IMR-90 (cell line): ENCODE results near the gene AP3S1. TPM values are rescaled to one million over a fixed set of nuclear protein-coding genes. Genes with fewer than 3 reads are reported as not detected.
"Not testable (repeated sequence)": the region's sequence is repeated elsewhere in the genome, so short reads cannot be mapped to it uniquely, and the experiment has no call there.

Experiments used
- ATAC-seq: fragments of 200-7000 bp; cut with Tn5 transposase; 2 replicates; pipeline ENCODE4 v1.9.1; 2020; ENCODE audit warnings: low read depth, mild to moderate bottlenecking, moderate library complexity
- BruUV-seq: library from RNA; stranded (reverse); fragments of 400-500 nt; replicated peaks from 2 replicates; lab custom pipeline; 2021; lab: Mats Ljungman, UMichigan
- CTCF ChIA-PET: fragments of 300-600 bp; formaldehyde crosslinking; extraction: SDS; loops from one replicate; lab custom pipeline; 2021; ENCODE audit warnings: antibody characterized with exemption; lab: Yijun Ruan, JAX
- POLR2A ChIA-PET: fragments of 300-600 bp; sonication (Branson Sonifier 250); formaldehyde crosslinking; loops from one replicate; lab custom pipeline; 2022; ENCODE audit warnings: antibody characterized with exemption; ENCODE audit not compliant: unreplicated experiment; lab: Charles Lee
- DNase-seq: peaks from one replicate; pipeline ENCODE4 v3.0.0; 2013
- H2AFZ ChIP-seq: replicated peaks from 2 replicates; pipeline ENCODE3; 2013; ENCODE audit warnings: low read length, mild to moderate bottlenecking; ENCODE audit not compliant: poor library complexity
- H2AK5ac ChIP-seq: 2 replicates; pipeline ENCODE4 v1.6.1; 2013; ENCODE audit warnings: low read depth, low read length, inconsistent platforms
- H2AK9ac ChIP-seq: replicated peaks from 2 replicates; pipeline ENCODE3; 2013; ENCODE audit warnings: mild to moderate bottlenecking, low read depth, low read length, moderate library complexity; ENCODE audit not compliant: poor library complexity
- H2BK120ac ChIP-seq: 2 replicates; pipeline ENCODE4 v1.6.1; 2013; ENCODE audit warnings: low read depth, low read length, inconsistent platforms
- H2BK15ac ChIP-seq: 3 replicates; pipeline ENCODE4 v1.6.1; 2013; ENCODE audit warnings: low read depth, low read length, inconsistent platforms
- H2BK20ac ChIP-seq: 2 replicates; pipeline ENCODE4 v1.6.1; 2013; ENCODE audit warnings: low read depth, mild to moderate bottlenecking, inconsistent platforms, low read length, moderate library complexity
- H2BK5ac ChIP-seq: 2 replicates; pipeline ENCODE4 v1.6.1; 2013; ENCODE audit warnings: mild to moderate bottlenecking, low read depth, low read length, inconsistent platforms; ENCODE audit not compliant: poor library complexity, severe bottlenecking
- H3K14ac ChIP-seq: replicated peaks from 2 replicates; pipeline ENCODE4 v1.6.1; 2013; ENCODE audit warnings: low read depth, low read length, inconsistent platforms
- H3K18ac ChIP-seq: 2 replicates; pipeline ENCODE4 v1.6.1; 2013; ENCODE audit warnings: low read depth, low read length, control low read depth
- H3K23ac ChIP-seq: 2 replicates; pipeline ENCODE4 v1.6.1; 2013; ENCODE audit warnings: low read depth, low read length, inconsistent platforms
- H3K27ac ChIP-seq: 2 replicates; pipeline ENCODE4 v1.5.1; 2013; ENCODE audit warnings: mild to moderate bottlenecking, control low read depth, low read length; ENCODE audit not compliant: insufficient read depth
- H3K27me3 ChIP-seq: 2 replicates; pipeline ENCODE4 v1.6.1; 2013; ENCODE audit warnings: low read length; ENCODE audit not compliant: control insufficient read depth, insufficient read depth
- H3K36me3 ChIP-seq: 2 replicates; pipeline ENCODE4 v1.6.1; 2013; ENCODE audit warnings: low read length, mixed read lengths; ENCODE audit not compliant: control insufficient read depth, insufficient read depth
- H3K4ac ChIP-seq: 2 replicates; pipeline ENCODE4 v1.6.1; 2013; ENCODE audit warnings: low read depth, low read length, inconsistent platforms
- H3K4me1 ChIP-seq: 2 replicates; pipeline ENCODE4 v1.6.1; 2013; ENCODE audit warnings: low read length, mixed read lengths; ENCODE audit not compliant: control insufficient read depth, insufficient read depth
- H3K4me2 ChIP-seq: 2 replicates; pipeline ENCODE4 v1.6.1; 2013; ENCODE audit warnings: low read depth, mild to moderate bottlenecking, control low read depth, low read length, moderate library complexity
- H3K4me3 ChIP-seq: 2 replicates; pipeline ENCODE4 v1.5.1; 2013; ENCODE audit warnings: low read depth, mild to moderate bottlenecking, control low read depth, low read length, moderate library complexity; ENCODE audit not compliant: insufficient read depth
- H3K56ac ChIP-seq: 2 replicates; pipeline ENCODE4 v1.6.1; 2013; ENCODE audit warnings: low read length, inconsistent platforms; ENCODE audit not compliant: insufficient read depth; ENCODE audit errors: extremely low read depth
- H3K79me1 ChIP-seq, 2 experiments: 2 replicates each; pipeline ENCODE4 v1.6.1; 2013; ENCODE audit warnings: low read length in 2 of 2, inconsistent platforms in 1 of 2, low read depth in 1 of 2
- H3K9ac ChIP-seq: 2 replicates; pipeline ENCODE4 v1.6.1; 2013; ENCODE audit warnings: low read depth, low read length, control low read depth
- H3K9me1 ChIP-seq: 2 replicates; pipeline ENCODE4 v1.6.1; 2013; ENCODE audit warnings: low read length, inconsistent platforms; ENCODE audit not compliant: insufficient read depth
- H3K9me3 ChIP-seq: 2 replicates; pipeline ENCODE4 v1.6.1; 2013; ENCODE audit warnings: low read length; ENCODE audit not compliant: control insufficient read depth, insufficient read depth
- H4K20me1 ChIP-seq: 2 replicates; pipeline ENCODE4 v1.6.1; 2013; ENCODE audit warnings: low read length, inconsistent platforms; ENCODE audit not compliant: insufficient read depth
- H4K5ac ChIP-seq: 2 replicates; pipeline ENCODE4 v1.6.1; 2013; ENCODE audit warnings: mild to moderate bottlenecking, low read depth, low read length, control low read depth
- H4K8ac ChIP-seq, 2 experiments: 2 replicates each; pipeline ENCODE4 v1.6.1; 2013; ENCODE audit warnings: low read depth in 2 of 2, low read length in 2 of 2, control low read depth in 1 of 2, inconsistent platforms in 1 of 2
- H4K91ac ChIP-seq: 2 replicates; pipeline ENCODE4 v1.6.1; 2013; ENCODE audit warnings: low read depth, low read length, inconsistent platforms; ENCODE audit not compliant: insufficient read depth
- WGBS, 2 experiments: methylation state at CpG; one replicate each; pipeline versions ENCODE4 v1.1.5 to v1.1.7; 2013; ENCODE audit warnings: missing lambda C conversion rate in 2 of 2; ENCODE audit not compliant: insufficient read length in 1 of 2; ENCODE audit errors: extremely low coverage in 2 of 2; 5-methylcytosine and 5-hydroxymethylcytosine counted together
- dilution Hi-C: fragments of 300-500 bp; cut with HindIII; formaldehyde crosslinking; loops from one replicate; pipeline ENCODE4 v1.14.3; 2018; ENCODE audit warnings: low sequenced_read_pairs; ENCODE audit not compliant: unreplicated experiment
- in situ Hi-C: fragments of 300-500 bp; cut with MboI; formaldehyde crosslinking; loops from 3 replicates; pipeline ENCODE4 v1.14.3; 2019; ENCODE audit warnings: low sequenced_read_pairs, inconsistent platforms, mixed read lengths
- intact Hi-C: fragments of 100-400 bp; cut with micrococcal nuclease; formaldehyde crosslinking; loops from 2 replicates; pipeline ENCODE4 v1.10.0; 2022
- polyA plus RNA-seq, 3 experiments: library from polyadenylated mRNA; depleted of rRNA; stranded (reverse); fragments of >200 nt; gene quantifications; 2 replicates each; pipeline ENCODE4 v1.2.3, GENCODE V29; 2012; ENCODE audit warnings: low replicate concordance in 1 of 3
- total RNA-seq: library from RNA; depleted of rRNA; stranded (reverse); fragments of >200 nt; gene quantifications from 2 replicates; pipeline ENCODE4 v1.2.3, GENCODE V29; 2012

Gene AP3S1
- total and polyA plus RNA-seq, 2 of the 4 experiments (the other 2 are of a cell fraction), result 21.9 to 73.1 TPM

DNA sequence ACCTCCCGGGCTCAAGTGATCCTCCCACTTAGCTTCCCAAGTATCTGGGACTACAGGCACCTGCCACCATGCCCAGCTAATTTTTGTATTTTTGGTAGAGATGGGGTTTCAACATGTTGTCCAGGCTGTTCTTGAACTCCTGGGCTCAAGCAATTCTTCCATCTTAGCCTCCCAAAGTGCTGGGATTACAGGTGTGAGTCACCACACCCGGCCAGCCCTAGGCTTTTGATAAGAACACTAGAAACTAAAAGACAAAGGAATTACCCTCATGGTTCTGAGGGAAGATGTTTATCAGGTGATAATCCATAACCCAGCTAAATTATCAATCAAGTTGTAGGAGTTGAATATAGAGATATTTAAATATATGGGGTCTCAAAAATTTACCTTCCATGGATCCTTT, 33.7 kb upstream of the AP3S1 start:
- H3K4ac ChIP-seq, DNase-seq, H3K9ac ChIP-seq, in situ Hi-C loops, H3K9me1 ChIP-seq, H3K4me1 ChIP-seq, H4K5ac ChIP-seq, H3K79me1 ChIP-seq, H4K20me1 ChIP-seq, dilution Hi-C loops, H4K91ac ChIP-seq, H4K8ac ChIP-seq, H2BK5ac ChIP-seq, H3K14ac ChIP-seq, H2BK15ac ChIP-seq, ATAC-seq, H2BK120ac ChIP-seq, BruUV-seq, H3K4me2 ChIP-seq, H3K9me3 ChIP-seq, H3K23ac ChIP-seq, H2BK20ac ChIP-seq, H3K56ac ChIP-seq, H2AK9ac ChIP-seq, POLR2A ChIA-PET, H2AK5ac ChIP-seq, CTCF ChIA-PET, H3K18ac ChIP-seq, H3K4me3 ChIP-seq, H3K27me3 ChIP-seq, H2AFZ ChIP-seq, intact Hi-C loops, H3K36me3 ChIP-seq, H3K27ac ChIP-seq: not testable (repeated sequence)
- WGBS, 2 experiments, result no CpG with 5 or more reads among the region's 2 CpGs
